ENCODE results near the gene SDHA.
"Not testable (repeated sequence)": the region's sequence is repeated elsewhere in the genome, so short reads cannot be mapped to it uniquely, and the experiment has no call there.

The SDHA gene

GRCh38 chr5:285991-286557 is 68.0 kb downstream of the SDHA start:
- no peak for DNase-seq (ENCODE audit: low spot score)

DNA sequence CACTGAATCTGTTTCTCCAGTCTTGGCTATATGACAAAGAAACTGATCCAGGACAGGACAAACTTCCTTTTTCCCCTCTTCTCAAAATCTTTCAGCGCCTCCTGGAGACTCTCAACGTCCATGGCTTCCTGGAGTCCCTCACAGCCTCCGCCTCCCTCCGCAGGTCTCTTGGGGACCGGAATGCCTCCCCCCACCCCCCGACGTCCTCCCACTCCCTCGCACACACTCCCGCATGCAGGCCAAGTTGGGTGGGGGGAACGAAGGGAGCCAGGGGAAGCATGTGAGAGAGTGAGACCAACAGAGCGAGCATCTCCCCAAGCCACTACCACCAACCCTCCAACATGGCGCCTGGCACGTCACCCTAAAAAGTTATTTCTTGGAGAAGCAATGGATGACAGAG is 72.1 kb downstream of the SDHA start:
- not testable (repeated sequence) for DNase-seq (ENCODE audit: low spot score)

More at GRCh38 chr5:285991-286557, 68.0 kb downstream of the SDHA start:
- no peak for TF ChIP-seq CTCF (IDR thresholded peaks at IDR 0.05; ENCODE audit: extremely low read depth, missing control alignments)

DNA sequence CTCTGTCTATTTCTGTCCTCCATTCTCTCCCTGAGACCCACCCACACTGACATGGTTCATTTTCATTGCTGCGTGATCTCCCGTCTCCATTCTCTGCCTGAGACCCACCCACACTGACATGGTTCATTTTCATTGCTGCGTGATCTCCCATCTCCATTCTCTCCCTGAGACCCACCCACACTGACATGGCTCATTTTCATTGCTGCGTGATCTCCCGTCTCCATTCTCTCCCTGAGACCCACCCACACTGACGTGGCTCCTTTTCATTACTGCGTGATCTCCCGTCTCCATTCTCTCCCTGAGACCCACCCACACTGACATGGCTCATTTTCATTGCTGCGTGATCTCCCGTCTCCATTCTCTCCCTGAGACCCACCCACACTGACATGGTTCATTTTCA is 73.2 kb downstream of the SDHA start:
- DNase-seq (ENCODE audit: low spot score), result not testable (repeated sequence)

DNA sequence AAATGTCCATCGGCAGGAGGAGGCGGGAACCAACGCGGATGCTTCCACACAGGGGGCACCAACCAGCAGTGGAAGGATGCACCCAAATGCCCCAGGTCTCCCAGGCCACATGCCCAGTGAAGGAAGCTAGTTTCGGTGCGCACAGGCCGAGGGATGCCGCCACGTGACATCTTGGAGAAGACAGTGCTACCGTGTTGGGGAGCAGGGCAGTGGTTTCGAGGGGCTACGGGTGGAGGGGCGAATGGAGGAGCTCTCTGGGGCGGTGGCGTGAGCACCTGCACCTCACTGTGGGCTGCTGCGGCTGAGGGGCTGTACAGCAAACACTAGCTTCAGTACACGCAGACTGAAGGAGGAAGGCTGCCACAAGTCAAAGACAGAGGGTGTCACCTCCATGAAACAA is 76.7 kb downstream of the SDHA start:
- DNase-seq (ENCODE audit: low spot score), result not testable (repeated sequence)

- not testable (repeated sequence) for DNase-seq (ENCODE audit: low spot score)
These were observed 78.1 kb downstream of the SDHA start for GRCh38 chr5:296207-296606.

GRCh38 chr5:296954-297353 is 78.8 kb downstream of the SDHA start:
- not testable (repeated sequence) for DNase-seq (ENCODE audit: low spot score)

- not testable (repeated sequence) for DNase-seq (ENCODE audit: low spot score)
These were observed 79.3 kb downstream of the SDHA start for GRCh38 chr5:297448-297847.

DNA sequence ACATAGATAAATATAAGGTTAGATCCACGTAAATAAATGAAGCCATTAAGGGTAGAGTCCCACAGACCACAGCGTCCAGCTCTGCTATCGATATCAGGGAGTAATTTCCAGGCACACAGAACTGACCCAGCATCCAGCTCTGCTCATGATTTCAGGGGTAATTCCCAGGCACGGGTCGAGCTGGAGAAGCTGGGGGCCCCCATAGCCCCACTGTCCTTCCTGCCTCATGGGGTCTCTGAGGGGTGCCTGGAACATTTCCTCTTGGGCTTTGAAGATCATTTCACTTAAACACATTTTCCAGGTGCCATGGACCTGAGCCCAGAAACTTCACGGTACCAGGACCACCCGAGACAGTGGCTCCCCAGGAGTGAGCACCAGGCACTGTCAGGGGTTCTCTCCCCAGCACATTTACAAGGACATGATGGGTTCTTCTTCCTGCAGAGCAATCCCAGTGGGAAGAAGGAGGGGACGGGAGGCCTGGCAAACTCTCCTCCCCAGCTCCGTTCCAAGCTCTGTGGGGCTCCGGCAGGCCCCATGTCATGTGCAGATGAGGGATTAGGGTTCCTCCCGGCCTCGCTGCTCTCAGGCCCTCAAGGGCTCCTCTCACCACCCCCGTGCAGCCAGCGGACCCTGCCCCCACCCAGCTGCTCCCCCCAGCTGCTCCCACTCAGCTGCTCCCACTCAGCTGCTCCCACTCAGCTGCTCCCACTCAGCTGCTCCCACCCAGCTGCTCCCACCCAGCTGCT is 80.0 kb downstream of the SDHA start:
- DNase-seq (ENCODE audit: low spot score), result not testable (repeated sequence)

DNA sequence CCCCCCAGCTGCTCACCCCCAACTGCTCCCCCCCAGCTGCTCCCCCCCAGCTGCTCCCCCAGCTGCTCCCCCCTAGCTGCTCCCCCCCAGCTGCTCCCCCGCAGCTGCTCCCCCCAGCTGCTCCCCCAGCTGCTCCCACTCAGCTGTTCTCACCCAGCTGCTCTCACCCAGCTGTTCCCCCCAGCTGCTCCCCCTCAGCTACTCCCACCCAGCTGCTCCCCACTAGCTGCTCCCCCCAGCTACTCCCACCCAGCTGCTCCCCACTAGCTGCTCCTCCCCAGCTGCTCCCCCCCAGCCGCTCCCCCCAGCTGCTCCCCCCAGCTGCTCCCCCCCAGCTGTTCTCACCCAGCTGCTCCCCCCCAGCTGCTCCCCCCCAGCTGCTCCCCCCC is 80.6 kb downstream of the SDHA start:
- DNase-seq (ENCODE audit: low spot score), result no peak
- TF ChIP-seq CTCF (IDR thresholded peaks at IDR 0.05; ENCODE audit: extremely low read depth, missing control alignments), result no peak

- DNase-seq (ENCODE audit: low spot score), result not testable (repeated sequence)
These were observed 81.8 kb downstream of the SDHA start for GRCh38 chr5:299921-300320.

- not testable (repeated sequence) for DNase-seq (ENCODE audit: low spot score)
These were observed 82.7 kb downstream of the SDHA start for GRCh38 chr5:300691-301435.

- not testable (repeated sequence) for DNase-seq (ENCODE audit: low spot score)
These were observed 84.3 kb downstream of the SDHA start for GRCh38 chr5:302416-302815.

GRCh38 chr5:302966-303365 is 84.8 kb downstream of the SDHA start:
- no peak for TF ChIP-seq CTCF (IDR thresholded peaks at IDR 0.05; ENCODE audit: extremely low read depth, missing control alignments)

DNA sequence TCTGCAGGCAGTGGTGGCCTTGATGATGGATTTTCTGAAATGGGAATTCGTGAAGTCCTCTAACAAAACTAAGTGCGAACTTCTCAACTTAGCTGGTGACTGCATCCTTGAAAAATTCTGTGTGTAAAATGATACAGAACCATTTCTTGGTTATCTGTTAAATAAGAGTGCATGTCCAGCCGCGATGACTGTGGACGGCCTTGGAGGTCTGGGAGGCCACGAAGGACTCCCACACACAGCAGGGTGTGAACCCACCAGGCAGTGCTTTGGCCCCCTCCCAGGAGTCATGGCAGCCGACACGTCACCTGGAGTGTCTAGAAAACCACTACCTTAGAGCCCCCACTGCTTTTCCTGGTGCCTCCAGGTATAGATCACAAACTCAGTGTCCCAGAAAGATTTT is 85.6 kb downstream of the SDHA start:
- DNase-seq (ENCODE audit: low spot score), result not testable (repeated sequence)

More at GRCh38 chr5:302966-303365, 84.8 kb downstream of the SDHA start:
- no peak for DNase-seq (ENCODE audit: low spot score)

Measured in GM20000 (cell line).